ENCODE results near the gene KIZ.

DNA sequence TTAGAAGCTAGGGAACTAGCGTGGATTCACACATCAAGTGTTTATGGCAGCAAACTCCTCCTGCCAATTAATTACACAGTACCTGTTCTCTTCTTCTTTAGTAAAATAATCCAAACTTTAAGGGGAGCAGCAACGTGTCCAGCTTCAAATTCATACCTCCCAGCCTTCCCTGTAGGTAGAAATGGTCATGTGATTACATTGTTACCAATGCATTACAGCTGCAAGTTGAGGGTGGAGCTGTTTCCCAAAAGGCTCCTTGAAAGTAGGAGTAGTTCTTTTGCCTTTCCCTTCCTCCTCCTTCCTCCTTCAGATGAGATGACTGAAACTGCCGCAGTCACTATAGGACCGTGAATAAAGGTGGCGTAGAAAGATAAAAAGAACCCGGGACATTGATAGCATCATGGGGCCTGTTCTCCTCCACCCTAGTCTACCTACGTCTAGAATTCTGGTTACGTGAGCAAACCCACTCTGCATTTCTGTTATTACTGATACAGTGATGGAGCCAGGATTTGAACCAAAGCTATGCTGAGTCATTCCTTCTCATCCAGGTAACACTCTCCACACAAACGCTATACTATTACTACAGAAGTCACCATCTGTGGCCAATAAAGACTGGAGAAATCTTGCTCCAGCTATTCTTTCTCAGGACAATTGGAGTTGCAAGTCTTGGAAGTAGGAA is 37.9 kb upstream of the KIZ start:
- TF ChIP-seq, protein P1, sequence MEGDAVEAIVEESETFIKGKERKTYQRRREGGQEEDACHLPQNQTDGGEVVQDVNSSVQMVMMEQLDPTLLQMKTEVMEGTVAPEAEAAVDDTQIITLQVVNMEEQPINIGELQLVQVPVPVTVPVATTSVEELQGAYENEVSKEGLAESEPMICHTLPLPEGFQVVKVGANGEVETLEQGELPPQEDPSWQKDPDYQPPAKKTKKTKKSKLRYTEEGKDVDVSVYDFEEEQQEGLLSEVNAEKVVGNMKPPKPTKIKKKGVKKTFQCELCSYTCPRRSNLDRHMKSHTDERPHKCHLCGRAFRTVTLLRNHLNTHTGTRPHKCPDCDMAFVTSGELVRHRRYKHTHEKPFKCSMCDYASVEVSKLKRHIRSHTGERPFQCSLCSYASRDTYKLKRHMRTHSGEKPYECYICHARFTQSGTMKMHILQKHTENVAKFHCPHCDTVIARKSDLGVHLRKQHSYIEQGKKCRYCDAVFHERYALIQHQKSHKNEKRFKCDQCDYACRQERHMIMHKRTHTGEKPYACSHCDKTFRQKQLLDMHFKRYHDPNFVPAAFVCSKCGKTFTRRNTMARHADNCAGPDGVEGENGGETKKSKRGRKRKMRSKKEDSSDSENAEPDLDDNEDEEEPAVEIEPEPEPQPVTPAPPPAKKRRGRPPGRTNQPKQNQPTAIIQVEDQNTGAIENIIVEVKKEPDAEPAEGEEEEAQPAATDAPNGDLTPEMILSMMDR (conservative IDR thresholded peaks at IDR 0.05; ENCODE audit: low read depth, low read length): no peak
- TF ChIP-seq EZH2 (IDR thresholded peaks at IDR 0.05; ENCODE audit: borderline replicate concordance, low read depth, low read length, poor library complexity, severe bottlenecking): no peak

Data from A673 (cell line).